Activated CD4-positive, alpha-beta memory T cell treated with anti-CD3 and anti-CD28 coated beads for 36 hours (primary cell): ENCODE results near the gene FAM107A. TPM values are rescaled to one million over a fixed set of nuclear protein-coding genes. Genes with fewer than 3 reads are reported as not detected.

ENCODE experiments used
- CTCF ChIA-PET: fragments of 350-600 bp; sonication (Branson Sonifier 250); formaldehyde crosslinking; loops from one replicate; lab custom pipeline; 2021; ENCODE audit warnings: antibody characterized with exemption, inconsistent platforms; lab: Charles Lee
- POLR2A ChIA-PET: fragments of 350-600 bp; sonication (Branson Sonifier 250); formaldehyde crosslinking; loops from one replicate; lab custom pipeline; 2021; ENCODE audit warnings: antibody characterized with exemption; lab: Charles Lee
- DNase-seq: peaks from one replicate; pipeline ENCODE4 v3.0.0-alpha.2; 2020
- H3K27ac Mint-ChIP-seq: one replicate; pipeline ENCODE4 v1.8.0; 2021; ENCODE audit warnings: mixed read lengths
- H3K27me3 Mint-ChIP-seq: one replicate; pipeline ENCODE4 v1.8.0; 2021; ENCODE audit warnings: mixed read lengths
- H3K36me3 Mint-ChIP-seq: one replicate; pipeline ENCODE4 v1.8.0; 2021; ENCODE audit warnings: mixed read lengths
- H3K4me1 Mint-ChIP-seq: one replicate; pipeline ENCODE4 v1.8.0; 2021; ENCODE audit warnings: low read depth, mixed read lengths
- H3K4me3 Mint-ChIP-seq: one replicate; pipeline ENCODE4 v1.8.0; 2021; ENCODE audit warnings: mild to moderate bottlenecking, mixed read lengths
- H3K9me3 Mint-ChIP-seq: one replicate; pipeline ENCODE4 v1.8.0; 2021; ENCODE audit warnings: mixed read lengths
- intact Hi-C: fragments of 100-400 bp; cut with micrococcal nuclease; formaldehyde crosslinking; loops from one replicate; pipeline ENCODE4 v1.15.1; 2023
- total RNA-seq, 2 experiments: library from RNA; stranded (reverse); gene quantifications; one replicate each; pipeline ENCODE4 v1.2.3, GENCODE V29; 2021

Gene FAM107A
- total RNA-seq, 2 experiments from 2014 or later, result not detected

DNA sequence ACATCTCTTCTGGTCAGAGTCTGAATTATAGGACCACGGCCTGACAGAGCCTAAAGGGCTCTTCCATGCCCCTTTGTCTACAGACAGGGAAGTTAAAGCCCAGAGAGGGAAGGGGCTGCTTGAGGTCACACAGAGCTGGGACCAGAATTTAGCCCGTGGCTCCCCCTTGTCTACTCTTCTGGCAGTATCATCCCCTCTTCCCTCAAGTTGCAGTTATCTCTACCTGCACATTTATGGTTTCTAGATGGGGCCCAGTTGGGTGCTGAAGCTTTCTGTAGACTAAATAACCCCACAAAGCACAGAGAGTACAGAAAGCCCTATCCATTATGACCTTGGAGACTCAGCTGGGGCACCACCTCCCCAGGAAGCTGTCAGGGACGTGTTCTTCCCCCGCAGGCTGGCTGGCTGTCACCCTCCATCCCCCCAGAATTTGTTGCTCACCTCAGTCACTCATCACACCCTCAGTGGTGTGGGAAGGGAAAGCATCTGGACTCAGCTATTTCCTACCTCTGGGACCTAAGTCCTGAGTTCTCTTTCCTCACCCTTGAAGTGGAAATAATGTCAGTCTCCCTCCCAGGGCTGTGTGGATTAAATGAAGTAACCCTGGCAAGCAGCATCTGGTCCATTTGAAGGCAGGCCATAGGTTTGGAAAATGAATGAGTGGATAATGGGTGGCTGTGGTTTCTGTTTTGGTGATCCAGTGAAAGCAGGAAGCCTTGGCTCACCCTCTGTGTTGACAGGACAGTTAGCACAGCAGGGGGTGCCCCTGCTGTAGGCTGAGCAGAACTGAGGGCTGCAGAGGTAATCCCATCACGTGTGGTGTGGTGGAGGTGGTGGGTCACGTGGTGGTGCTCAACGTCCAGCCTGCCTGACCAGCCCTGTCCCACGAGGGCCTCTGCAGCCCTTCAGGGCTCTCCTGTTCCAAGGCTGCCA, 56.5 kb downstream of the FAM107A start:
- no peak overlapping the region for H3K27ac Mint-ChIP-seq
- no peaks in the 10 kb centered on the region for H3K27me3 Mint-ChIP-seq
- no peaks in the 10 kb centered on the region for H3K4me1 Mint-ChIP-seq
- no peak overlapping the region for H3K4me3 Mint-ChIP-seq
- no peaks in the 10 kb centered on the region for H3K36me3 Mint-ChIP-seq
- no peaks in the 10 kb centered on the region for H3K9me3 Mint-ChIP-seq
- intact Hi-C loops, result no loop called here
- no peak for DNase-seq
- POLR2A ChIA-PET, result no interaction called here
- CTCF ChIA-PET, result interaction anchor here (1.2 kb wide), 1 partner anchor 91 kb away, joined by 3 read pairs; no protein-coding TSS in a partner anchor

DNA sequence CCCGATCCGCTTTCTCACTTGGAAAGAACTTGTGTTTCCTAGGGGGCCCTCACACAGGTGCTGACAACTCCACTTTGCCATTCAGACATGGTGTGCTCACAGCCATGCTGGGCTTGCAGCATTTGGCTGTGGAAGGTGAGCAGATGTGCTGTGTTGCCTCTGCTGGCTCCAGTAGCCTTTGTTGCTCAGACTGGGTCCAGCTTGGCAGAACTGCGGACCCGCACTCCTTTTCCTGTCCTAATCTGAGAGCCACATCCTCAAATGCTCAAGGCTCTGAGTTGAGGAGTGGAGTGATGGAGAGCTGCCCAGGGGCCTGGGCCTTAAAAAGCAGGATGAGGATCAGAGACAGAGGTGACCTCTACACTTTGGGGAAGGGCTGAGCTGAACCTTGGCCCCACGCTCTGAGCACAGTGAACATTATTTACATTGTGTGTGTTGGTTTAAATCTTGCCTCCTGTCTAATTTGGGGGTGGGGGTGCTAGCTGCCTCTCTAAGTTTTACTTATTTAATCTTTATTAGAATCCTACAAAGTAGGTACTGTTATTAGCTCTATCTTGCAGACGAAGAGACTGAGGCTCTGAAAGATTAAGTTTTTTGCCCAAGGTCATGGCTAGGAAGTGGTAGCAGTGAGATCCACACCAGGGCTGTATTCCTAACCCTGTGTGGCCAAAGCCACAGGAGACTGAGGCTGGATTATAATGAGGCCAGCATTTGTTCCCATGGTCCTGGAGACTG, 57.4 kb downstream of the FAM107A start:
- H3K36me3 Mint-ChIP-seq, result no peaks in the 10 kb centered on the region
- H3K27me3 Mint-ChIP-seq, result no peaks in the 10 kb centered on the region
- no peak overlapping the region for H3K27ac Mint-ChIP-seq
- no peaks in the 10 kb centered on the region for H3K4me1 Mint-ChIP-seq
- intact Hi-C loops, result no loop called here
- no peak for DNase-seq
- no peaks in the 10 kb centered on the region for H3K9me3 Mint-ChIP-seq
- ChIA-PET CTCF (interaction anchor here (0.7 to 1.2 kb wide), 3 partner anchors 90 to 198 kb away, joined by 3 read pairs; no protein-coding TSS in a partner anchor), POLR2A (interaction anchor here (0.8 kb wide), 1 partner anchor 46 kb away, joined by 3 read pairs; no protein-coding TSS in a partner anchor)
- H3K4me3 Mint-ChIP-seq, result no peak overlapping the region

DNA sequence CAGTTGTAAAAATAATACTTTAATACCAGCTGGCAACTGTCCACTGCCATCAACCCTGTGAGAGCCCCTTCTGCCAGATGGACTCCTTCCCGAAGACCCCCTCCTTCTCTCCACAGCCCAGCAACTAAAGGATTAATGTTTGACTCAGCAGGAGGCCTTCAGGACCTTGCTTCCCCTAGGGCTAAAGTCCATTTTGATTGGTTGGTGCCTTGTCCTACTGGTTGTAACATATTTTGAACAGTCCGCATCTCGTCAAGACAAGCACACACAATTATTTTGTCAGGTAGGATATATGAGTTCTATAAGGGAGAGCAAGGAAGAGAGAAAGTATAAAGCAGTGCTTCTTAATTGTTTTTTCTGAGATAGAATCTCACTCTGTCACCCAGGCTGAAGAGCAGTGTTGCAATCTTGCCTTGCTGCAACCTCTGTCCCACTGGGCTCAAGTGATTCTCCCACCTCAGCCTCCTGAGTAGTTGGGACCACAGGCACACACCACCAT, 58.9 kb downstream of the FAM107A start:
- no peak for DNase-seq
- ChIA-PET POLR2A (no interaction called here), CTCF (interaction anchor here (0.9 kb wide), 1 partner anchor 112 kb away, joined by 3 read pairs; no protein-coding TSS in a partner anchor)
- no peak overlapping the region for H3K27ac Mint-ChIP-seq
- no peaks in the 10 kb centered on the region for H3K4me1 Mint-ChIP-seq
- H3K4me3 Mint-ChIP-seq, result no peak overlapping the region
- H3K9me3 Mint-ChIP-seq, result no peaks in the 10 kb centered on the region
- no peaks in the 10 kb centered on the region for H3K27me3 Mint-ChIP-seq
- intact Hi-C loops, result no loop called here
- no peaks in the 10 kb centered on the region for H3K36me3 Mint-ChIP-seq

- ChIA-PET CTCF (no interaction called here), POLR2A (no interaction called here)
- no peaks in the 10 kb centered on the region for H3K36me3 Mint-ChIP-seq
- H3K4me1 Mint-ChIP-seq, result no peaks in the 10 kb centered on the region
- no peak for DNase-seq
- no peaks in the 10 kb centered on the region for H3K9me3 Mint-ChIP-seq
- intact Hi-C loops, result no loop called here
- H3K4me3 Mint-ChIP-seq, result no peak overlapping the region
- H3K27me3 Mint-ChIP-seq, result no peaks in the 10 kb centered on the region
- no peak overlapping the region for H3K27ac Mint-ChIP-seq
These were observed 62.8 kb downstream of the FAM107A start for GRCh38 chr3:58514405-58514804.

Other genes starting within 250 kb of the FAM107A start
- gene PXK, start 244.5 kb downstream of the FAM107A start, total RNA-seq, result 10 to 100 TPM; 40.9 to 45.4 TPM
- gene PDHB, start 143.6 kb downstream of the FAM107A start, total RNA-seq, result 10 to 100 TPM; 55.6 to 56.3 TPM
- gene KCTD6, start 85.3 kb downstream of the FAM107A start, total RNA-seq, result 1 to 10 TPM; 8.0 to 8.6 TPM
- gene ACOX2, start 40.2 kb downstream of the FAM107A start, total RNA-seq, result not detected
- not detected for gene FAM3D, start 89.4 kb upstream of the FAM107A start, total RNA-seq